Hematopoietic multipotent progenitor cell treated with erythropoietin and hydrocortisone succinate and interleukin-3 and kit ligand, for 8 days (in vitro differentiated cells): ENCODE measurements around the gene KRT20.
"Not testable (repeated sequence)": the region's sequence is repeated elsewhere in the genome, so short reads cannot be mapped to it uniquely, and the experiment has no call there.

Experiments used
- DNase-seq: peaks from one replicate; pipeline ENCODE4 v3.0.0-alpha.2; 2015

The KRT20 gene

DNA sequence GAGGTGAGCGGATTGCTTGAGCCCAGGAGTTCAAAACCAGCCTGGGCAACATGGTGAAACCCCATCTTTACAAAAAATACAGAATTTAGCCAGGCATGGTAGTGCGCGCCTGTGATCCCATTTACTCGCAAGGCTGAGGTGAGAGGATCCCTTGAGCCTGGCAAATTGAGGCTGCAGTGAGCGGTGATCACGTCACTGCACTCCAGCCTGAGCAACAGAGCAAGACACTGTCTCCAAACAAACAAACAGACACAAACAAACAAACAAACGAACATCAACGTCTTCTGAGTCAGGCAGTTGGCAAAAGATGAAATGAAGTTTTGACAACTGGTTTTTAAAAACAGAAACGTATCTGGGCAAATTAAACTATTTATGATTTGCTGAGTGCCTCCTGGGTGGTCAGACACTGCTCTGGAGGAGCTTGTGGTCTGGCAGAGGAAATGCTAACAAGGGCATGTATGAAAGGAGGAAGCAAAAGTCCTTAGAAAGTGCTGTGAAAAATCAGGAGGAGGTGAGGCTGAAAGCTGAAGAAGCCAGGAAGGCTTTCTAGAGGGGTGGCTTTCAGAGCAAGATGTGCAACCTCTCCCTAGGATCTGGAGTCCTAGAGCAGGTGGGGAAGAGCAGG lies 10.2 kb upstream of the KRT20 start:
- no peak for DNase-seq

GRCh38 chr17:40888196-40888720 lies 3.2 kb upstream of the KRT20 start:
- DNase-seq = no peak

DNA sequence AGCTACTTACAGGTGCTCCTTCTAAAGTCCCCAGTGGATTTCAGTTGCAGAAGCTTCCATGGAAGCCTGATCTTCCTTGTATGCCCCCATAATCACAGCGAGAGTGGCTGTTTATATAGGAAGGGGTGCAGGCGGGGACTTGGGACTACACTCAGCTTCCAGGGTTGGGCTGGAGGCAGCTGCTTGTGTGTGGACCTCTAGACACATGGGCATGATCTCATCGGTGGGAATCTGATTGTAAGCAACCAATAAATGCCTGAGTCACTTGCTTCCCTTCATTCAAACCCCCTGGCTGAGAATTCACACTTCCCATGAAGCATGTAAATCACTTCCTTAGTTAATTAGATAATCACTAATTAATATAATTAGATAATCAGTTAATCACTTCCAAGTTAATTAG lies 1.0 kb upstream of the KRT20 start:
- DNase-seq = no peak

DNA sequence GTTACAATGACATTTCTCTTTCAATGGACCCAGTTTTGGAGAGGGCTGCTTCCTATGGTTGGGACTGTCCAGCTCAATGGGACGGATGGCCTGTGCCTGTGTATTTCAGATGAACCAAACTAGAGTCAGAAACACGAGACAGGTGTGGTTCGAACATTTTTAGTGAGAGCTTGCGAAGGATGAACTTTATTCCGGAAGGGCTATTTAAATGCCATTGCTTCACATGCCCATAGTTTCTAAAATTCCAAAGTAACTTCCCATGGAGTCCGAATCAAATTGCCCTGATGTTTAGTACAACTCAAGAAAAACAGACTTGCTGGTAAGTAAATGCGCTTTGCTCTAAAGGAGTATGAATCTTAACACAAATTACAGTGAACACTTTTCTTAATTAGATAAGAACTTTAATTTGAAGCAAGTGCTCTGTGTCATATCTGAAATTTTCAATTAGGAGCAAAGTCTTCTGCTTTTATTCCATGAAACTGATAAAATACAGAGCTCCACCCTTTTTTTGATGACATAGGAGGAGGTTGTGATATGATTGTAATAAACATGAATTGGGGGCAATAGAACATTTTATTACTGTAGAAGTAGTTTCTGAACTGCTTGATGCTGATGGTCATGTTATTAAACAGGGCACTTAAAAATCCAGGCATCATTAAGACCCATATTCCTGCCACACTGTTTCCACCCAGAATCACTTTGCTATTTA lies 1.3 kb downstream of the KRT20 start:
- DNase-seq = no peak

GRCh38 chr17:40883031-40883430 lies 2.0 kb downstream of the KRT20 start:
- DNase-seq = no peak

- no peak for DNase-seq
Measured at GRCh38 chr17:40879026-40879425, 6.0 kb downstream of the KRT20 start.

DNA sequence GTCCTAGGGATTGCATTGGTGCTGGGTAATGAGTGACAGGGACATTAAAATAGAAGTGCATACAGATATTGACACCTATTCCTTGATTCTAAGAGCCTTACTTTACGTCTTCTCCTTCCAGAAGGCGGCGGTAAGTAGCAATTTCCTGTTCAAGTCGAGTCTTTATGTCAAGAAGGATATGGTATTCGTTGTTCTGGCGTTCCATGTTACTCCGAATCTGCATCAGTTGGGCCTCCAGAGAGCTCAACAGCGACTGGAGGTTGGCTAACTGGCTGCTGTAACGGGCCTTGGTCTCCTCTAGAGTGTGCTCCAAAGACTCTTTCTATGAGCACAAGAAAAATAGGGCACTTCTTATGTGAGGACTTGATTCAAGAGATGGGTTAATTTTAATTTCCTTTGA lies 7.0 kb downstream of the KRT20 start:
- DNase-seq = no peak

DNA sequence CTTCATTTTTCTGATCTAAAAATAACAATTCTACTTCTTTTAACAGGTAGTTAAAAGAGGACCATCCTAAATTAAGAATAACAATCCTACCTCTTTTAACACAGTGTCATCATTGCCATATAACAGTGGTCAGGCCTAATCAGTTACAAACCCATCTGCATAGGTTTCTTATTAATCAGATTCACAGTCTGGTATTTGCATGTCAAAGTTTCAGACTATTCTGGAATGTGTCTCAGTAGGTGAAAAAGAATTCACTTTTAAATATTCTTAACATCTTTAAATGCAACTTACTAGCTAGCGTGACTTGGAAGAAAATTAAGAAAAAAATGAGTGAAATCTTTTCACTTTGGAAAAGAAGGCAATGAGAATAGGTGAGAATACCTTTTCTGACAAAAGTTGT lies 11.2 kb downstream of the KRT20 start:
- no peak for DNase-seq

DNA sequence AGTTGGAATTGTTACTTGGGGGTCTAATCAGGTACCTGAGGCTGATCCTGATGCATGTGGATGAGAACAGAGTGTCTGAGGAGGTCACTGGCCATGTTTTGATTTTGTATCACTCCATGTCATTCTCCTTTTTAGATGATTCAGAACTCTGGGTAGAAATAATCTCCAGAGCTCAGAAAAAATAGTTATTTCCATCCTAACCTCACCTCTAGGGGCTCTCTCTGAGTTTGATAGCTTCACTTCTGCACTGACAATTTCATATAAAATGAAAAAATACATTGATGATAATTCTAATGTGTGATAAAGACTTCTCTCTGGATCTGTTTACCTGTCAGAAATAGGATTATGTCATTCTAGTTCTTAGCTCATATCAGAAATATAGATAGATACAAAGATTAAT lies 11.8 kb downstream of the KRT20 start:
- DNase-seq = no peak

- DNase-seq = no peak
Measured at GRCh38 chr17:40872416-40872815, 12.6 kb downstream of the KRT20 start.

DNA sequence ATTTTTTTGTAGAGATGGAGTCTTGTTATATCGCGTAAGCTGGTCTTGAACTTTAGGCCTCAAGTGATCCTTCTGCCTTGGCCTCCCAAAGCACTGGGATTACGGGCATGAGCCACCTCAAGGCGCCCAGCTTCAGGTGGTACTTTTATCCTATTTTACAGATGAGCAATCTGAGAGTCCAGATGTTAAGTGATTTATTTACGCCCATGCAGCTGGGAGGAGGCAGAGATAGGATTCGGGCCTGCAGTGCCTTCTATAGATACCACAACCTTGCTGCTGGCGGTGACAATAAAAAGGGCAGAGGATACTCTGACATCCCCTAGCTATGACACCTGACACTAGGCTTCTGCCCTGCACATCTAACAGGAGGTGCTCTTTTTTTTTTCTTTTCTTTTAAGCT lies 13.7 kb downstream of the KRT20 start:
- no peak for DNase-seq

DNA sequence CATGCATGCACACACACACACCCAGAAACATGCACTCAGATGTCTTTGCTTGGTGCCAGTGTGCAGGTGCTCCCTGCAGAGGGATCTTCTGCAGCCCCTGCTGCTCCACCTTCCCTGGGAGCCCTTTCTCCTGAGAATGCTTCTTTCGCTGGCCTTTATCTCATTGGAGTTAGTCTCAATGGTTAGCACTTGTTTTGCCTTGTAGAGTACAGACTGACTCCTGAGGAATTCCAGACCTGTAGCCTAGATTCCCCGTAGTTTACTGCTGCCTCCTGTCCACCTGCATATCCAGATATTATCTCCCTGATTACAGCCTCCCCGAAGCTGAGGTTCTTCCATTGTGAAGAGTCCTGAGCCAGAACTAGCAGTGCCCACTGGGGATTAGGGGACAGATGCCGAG lies 14.9 kb downstream of the KRT20 start:
- no peak for DNase-seq

- no peak for DNase-seq
Measured at GRCh38 chr17:40866838-40867237, 18.2 kb downstream of the KRT20 start, which contains the start of gene KRT12. Gene KRT12 (minus strand): TSS chr17:40867223. CDS start chr17:40867186, 37 bp downstream.

- DNase-seq = no peak
Measured at GRCh38 chr17:40864661-40865390, 20.2 kb downstream of the KRT20 start.

DNA sequence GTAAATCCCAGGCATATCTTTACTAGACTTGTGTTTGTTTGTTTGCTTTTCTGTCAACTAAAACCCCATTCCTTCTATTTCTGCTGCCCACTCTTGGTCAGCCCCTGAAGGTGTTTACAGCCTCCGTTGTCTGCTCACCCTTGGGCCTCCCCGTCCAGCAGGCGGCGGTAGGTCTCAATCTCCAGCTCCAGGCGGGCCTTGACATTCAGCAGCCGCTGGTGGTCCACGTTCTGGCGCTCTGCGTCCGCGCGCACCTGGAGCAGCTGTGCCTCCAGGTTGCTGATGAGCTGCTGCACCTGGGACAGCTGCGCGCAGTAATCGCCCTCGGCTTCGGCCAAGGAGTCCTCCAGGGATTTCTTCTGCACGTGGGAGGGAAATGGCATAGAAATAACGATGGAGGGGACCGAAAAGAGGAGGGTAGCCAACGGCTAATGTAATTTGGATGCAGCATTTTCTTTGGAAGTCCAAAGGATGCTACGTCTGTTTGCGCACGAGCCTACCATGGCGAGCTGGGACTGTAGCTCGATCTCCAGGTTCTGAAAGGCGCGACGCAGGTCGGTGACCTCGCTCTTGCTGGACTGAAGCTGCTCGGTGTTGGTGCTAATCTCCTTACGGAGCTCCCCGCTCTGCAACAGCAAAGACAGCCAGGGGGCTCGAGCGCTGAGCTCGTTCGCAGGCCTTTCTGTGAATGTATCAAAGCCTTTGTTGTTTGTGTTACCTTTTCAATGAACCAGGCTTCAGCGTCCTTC lies 21.9 kb downstream of the KRT20 start:
- DNase-seq = no peak

DNA sequence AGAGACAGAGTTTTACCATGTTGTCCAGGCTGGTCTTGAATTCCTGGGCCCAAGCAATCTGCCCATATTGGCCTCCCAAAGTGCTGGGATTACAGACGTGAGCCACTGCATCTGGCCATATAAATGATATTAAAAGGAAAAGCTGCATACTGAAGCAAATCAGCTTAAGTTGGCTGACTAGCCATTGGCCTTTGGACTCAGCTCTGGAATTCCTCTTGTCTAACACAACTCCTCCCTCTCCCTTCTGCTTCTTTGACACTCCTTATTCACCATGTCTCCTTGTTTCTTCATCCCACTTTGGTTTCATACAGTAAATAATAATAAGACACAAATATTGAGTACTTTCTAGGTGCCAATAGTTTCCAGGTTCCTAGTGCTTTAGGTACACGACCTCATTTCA lies 25.5 kb downstream of the KRT20 start:
- DNase-seq = no peak

- DNase-seq = not testable (repeated sequence)
Measured at GRCh38 chr17:40858667-40859066, 26.4 kb downstream of the KRT20 start.

- DNase-seq = no peak
Measured at GRCh38 chr17:40857535-40857934, 27.5 kb downstream of the KRT20 start.

DNA sequence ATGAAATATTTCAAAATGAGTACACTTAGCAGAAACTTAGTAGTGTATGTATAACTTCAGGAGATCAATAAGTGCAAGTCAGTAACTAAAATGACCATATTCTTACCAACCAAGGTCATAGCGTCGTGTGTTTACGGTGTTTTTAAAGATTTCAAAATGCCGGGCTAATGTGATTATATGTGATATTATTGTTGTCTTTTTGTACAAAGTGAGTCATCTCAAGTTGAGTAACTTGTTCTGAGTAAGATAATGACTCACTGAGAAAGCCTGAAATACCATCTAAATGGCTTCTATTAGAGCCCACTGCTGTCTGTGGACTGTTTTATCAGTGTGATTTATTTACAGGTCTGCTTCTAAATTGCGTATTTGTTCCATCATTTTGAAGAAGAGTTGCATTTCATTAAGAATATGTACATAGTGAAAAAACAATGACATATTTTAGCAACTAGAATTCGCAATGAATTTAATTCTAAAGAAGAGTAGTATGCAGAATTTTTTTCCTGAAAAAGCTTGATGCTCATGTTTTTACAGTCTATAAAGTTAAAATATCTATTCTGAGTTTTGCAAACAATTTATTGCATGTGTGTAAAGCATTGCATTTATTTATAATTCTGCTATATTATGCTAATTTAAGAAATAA lies 30.7 kb downstream of the KRT20 start:
- DNase-seq = no peak

- DNase-seq = no peak
Measured at GRCh38 chr17:40852364-40852763, 32.7 kb downstream of the KRT20 start.

- no peak for DNase-seq
Measured at GRCh38 chr17:40850293-40850972, 34.6 kb downstream of the KRT20 start.

- no peak for DNase-seq
Measured at GRCh38 chr17:40849723-40850122, 35.3 kb downstream of the KRT20 start.
